ENCODE data around the gene IBA57. TPM values are rescaled to one million over a fixed set of nuclear protein-coding genes. Genes with fewer than 3 reads are reported as not detected.
"Not testable (repeated sequence)": the region's sequence is repeated elsewhere in the genome, so short reads cannot be mapped to it uniquely, and the experiment has no call there.

The IBA57 gene
- total RNA-seq, 3 donors from 2014 or later = 11.5 to 12.9 (median 11.8) TPM

GRCh38 chr1:228185641-228185965, 20.0 kb downstream of the IBA57 start:
- ATAC-seq (peak; percentile 54), DNase-seq (no peak)
- no peak overlapping the region for H3K4me3 ChIP-seq
- intact Hi-C loops (cut with DNase I, micrococcal nuclease) = no loop called here
- H3K4me1 ChIP-seq (ENCODE audit: low read depth) = no peaks in the 10 kb centered on the region
- H3K36me3 ChIP-seq (ENCODE audit: low read depth) = no peaks in the 10 kb centered on the region
- H3K9me3 ChIP-seq = no peaks in the 10 kb centered on the region
- TF ChIP-seq CTCF (IDR thresholded peaks at IDR 0.05) = no peak

DNA sequence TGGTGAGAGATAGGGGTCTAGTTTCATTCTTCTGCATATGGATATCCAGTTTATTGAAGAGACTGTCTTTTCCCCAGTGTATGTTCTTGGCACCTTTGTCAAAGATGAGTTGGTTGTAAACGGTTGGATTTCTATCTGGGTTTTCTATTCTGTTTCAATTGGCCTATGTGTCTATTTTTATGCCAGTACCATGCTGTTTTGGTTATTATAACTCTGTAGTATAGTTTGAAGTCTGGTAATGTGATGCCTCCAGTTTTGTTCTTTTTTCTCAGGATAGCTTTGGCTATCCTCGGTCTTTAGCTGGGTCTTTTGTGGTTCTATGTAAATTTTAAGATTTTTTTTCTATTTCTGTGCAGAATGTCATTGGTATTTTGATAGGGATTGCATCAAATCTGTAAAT, 22.6 kb downstream of the IBA57 start:
- H3K36me3 ChIP-seq (ENCODE audit: low read depth); intact Hi-C loops (cut with DNase I, micrococcal nuclease); ATAC-seq; DNase-seq; H3K4me3 ChIP-seq; H3K4me1 ChIP-seq (ENCODE audit: low read depth); H3K9me3 ChIP-seq: not testable (repeated sequence)

- TF ChIP-seq CTCF (IDR thresholded peaks at IDR 0.05) = no peak
- Histone ChIP-seq H3K36me3 (ENCODE audit: low read depth) (no peaks in the 10 kb centered on the region), H3K9me3 (no peaks in the 10 kb centered on the region), H3K4me1 (ENCODE audit: low read depth) (no peaks in the 10 kb centered on the region), H3K4me3 (no peak overlapping the region)
- intact Hi-C loops (cut with DNase I, micrococcal nuclease) = no loop called here
- DNase-seq = no peak
- no peak for ATAC-seq
These were observed 24.6 kb downstream of the IBA57 start for GRCh38 chr1:228190182-228190581.

DNA sequence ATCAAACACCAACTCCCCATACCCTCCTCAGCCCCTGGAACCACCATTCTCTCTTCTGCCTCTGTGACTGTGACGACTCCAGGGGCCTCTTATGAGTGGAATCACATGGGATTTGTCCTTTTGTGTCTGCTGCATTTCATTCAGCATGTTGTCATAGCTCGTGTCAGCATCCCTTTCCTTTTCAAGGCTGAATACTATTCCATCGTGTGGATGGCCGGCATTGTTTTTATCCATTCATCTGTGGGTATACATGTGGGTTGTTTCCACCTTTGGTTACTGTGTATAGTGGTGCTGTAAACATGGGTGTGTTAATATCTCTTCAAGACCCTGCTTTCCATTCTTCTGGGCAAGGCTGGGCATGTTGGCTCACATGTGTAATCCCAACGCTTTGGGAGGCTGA, 25.2 kb downstream of the IBA57 start:
- ATAC-seq (no peak), DNase-seq (no peak)
- TF ChIP-seq CTCF (IDR thresholded peaks at IDR 0.05) = no peak
- Histone ChIP-seq H3K36me3 (ENCODE audit: low read depth) (no peaks in the 10 kb centered on the region), H3K4me3 (no peak overlapping the region), H3K9me3 (no peaks in the 10 kb centered on the region), H3K4me1 (ENCODE audit: low read depth) (no peaks in the 10 kb centered on the region)
- intact Hi-C loops (cut with DNase I, micrococcal nuclease) = no loop called here

- intact Hi-C loops (cut with DNase I, micrococcal nuclease) = no loop called here
- DNase-seq = no peak
- TF ChIP-seq CTCF (IDR thresholded peaks at IDR 0.05) = no peak
- no peak overlapping the region for H3K4me3 ChIP-seq
- H3K9me3 ChIP-seq = peaks cover 11% of the 10 kb centered on the region
- H3K4me1 ChIP-seq (ENCODE audit: low read depth) = no peaks in the 10 kb centered on the region
- H3K36me3 ChIP-seq (ENCODE audit: low read depth) = no peaks in the 10 kb centered on the region
- no peak for ATAC-seq
These were observed 28.8 kb downstream of the IBA57 start for GRCh38 chr1:228194436-228194835.

GRCh38 chr1:228194921-228195812, 29.6 kb downstream of the IBA57 start:
- Histone ChIP-seq H3K9me3 (peaks cover 13% of the 10 kb centered on the region), H3K36me3 (ENCODE audit: low read depth) (no peaks in the 10 kb centered on the region), H3K4me3 (no peak overlapping the region), H3K4me1 (ENCODE audit: low read depth) (no peaks in the 10 kb centered on the region)
- no peak for ATAC-seq
- intact Hi-C loops (cut with DNase I, micrococcal nuclease) = no loop called here
- TF ChIP-seq CTCF (IDR thresholded peaks at IDR 0.05) = no peak
- no peak for DNase-seq

All from mucosa of descending colon (tissue), 3 donors.